ENCODE data around the gene MIXL1.
"Not testable (repeated sequence)": the region's sequence is repeated elsewhere in the genome, so short reads cannot be mapped to it uniquely, and the experiment has no call there.

Gene MIXL1

GRCh38 chr1:226223157-226223785 lies at the start of gene MIXL1:
Gene MIXL1, plus strand, starts transcription at chr1:226223664. Its CDS starts 18 bp downstream, at chr1:226223682.
- DNase-seq: no peak

GRCh38 chr1:226176870-226177269 lies 46.6 kb upstream of the MIXL1 start:
- DNase-seq: no peak

GRCh38 chr1:226181996-226182714 lies 41.3 kb upstream of the MIXL1 start:
- DNase-seq: peak; percentile 39

GRCh38 chr1:226185141-226186036 lies 38.1 kb upstream of the MIXL1 start:
- DNase-seq: no peak

GRCh38 chr1:226186124-226187018 lies 37.1 kb upstream of the MIXL1 start, which contains the start of gene ACBD3:
Gene ACBD3, minus strand, starts transcription at chr1:226186741. Its CDS starts 66 bp downstream, at chr1:226186675.
- peak; percentile 95 for DNase-seq

GRCh38 chr1:226187019-226187322 lies 36.5 kb upstream of the MIXL1 start:
- DNase-seq: no peak

- no peak for DNase-seq
Measured at GRCh38 chr1:226187380-226187779, 36.1 kb upstream of the MIXL1 start.

- DNase-seq: no peak
Measured at GRCh38 chr1:226195144-226195543, 28.3 kb upstream of the MIXL1 start.

- DNase-seq: no peak
Measured at GRCh38 chr1:226199971-226200370, 23.5 kb upstream of the MIXL1 start.

- DNase-seq: no peak
Measured at GRCh38 chr1:226201029-226201593, 22.4 kb upstream of the MIXL1 start.

GRCh38 chr1:226202246-226202645 lies 21.2 kb upstream of the MIXL1 start:
- no peak for DNase-seq

- not testable (repeated sequence) for DNase-seq
Measured at GRCh38 chr1:226202666-226203065, 20.8 kb upstream of the MIXL1 start.

GRCh38 chr1:226203240-226203639 lies 20.2 kb upstream of the MIXL1 start:
- no peak for DNase-seq

GRCh38 chr1:226203655-226204054 lies 19.8 kb upstream of the MIXL1 start:
- no peak for DNase-seq

- DNase-seq: no peak
Measured at GRCh38 chr1:226204198-226204597, 19.3 kb upstream of the MIXL1 start.

GRCh38 chr1:226207048-226207447 lies 16.4 kb upstream of the MIXL1 start:
- DNase-seq: no peak

GRCh38 chr1:226209307-226210059 lies 14.0 kb upstream of the MIXL1 start:
- no peak for DNase-seq

- DNase-seq: no peak
Measured at GRCh38 chr1:226210571-226211176, 12.8 kb upstream of the MIXL1 start.

GRCh38 chr1:226211181-226211821 lies 12.2 kb upstream of the MIXL1 start:
- no peak for DNase-seq

- DNase-seq: no peak
Measured at GRCh38 chr1:226212545-226212944, 10.9 kb upstream of the MIXL1 start.
